MM.1S (cell line): ENCODE results near the gene TNK2.

Source experiments
- EZH2phosphoT487 ChIP-seq: fragments of 300-600 bp; sonication (generic); IDR thresholded peaks from 2 replicates; pipeline ENCODE4 v1.6.1; 2018; ENCODE audit warnings: antibody characterized with exemption, low read length
- TF ChIP-seq, protein P1 (sequence below): fragments of 300-600 bp; sonication (generic); IDR thresholded peaks from 2 replicates; pipeline ENCODE4 v1.5.1; 2016; ENCODE audit warnings: antibody characterized with exemption, low read length, mixed read lengths

- TF ChIP-seq, protein P1, sequence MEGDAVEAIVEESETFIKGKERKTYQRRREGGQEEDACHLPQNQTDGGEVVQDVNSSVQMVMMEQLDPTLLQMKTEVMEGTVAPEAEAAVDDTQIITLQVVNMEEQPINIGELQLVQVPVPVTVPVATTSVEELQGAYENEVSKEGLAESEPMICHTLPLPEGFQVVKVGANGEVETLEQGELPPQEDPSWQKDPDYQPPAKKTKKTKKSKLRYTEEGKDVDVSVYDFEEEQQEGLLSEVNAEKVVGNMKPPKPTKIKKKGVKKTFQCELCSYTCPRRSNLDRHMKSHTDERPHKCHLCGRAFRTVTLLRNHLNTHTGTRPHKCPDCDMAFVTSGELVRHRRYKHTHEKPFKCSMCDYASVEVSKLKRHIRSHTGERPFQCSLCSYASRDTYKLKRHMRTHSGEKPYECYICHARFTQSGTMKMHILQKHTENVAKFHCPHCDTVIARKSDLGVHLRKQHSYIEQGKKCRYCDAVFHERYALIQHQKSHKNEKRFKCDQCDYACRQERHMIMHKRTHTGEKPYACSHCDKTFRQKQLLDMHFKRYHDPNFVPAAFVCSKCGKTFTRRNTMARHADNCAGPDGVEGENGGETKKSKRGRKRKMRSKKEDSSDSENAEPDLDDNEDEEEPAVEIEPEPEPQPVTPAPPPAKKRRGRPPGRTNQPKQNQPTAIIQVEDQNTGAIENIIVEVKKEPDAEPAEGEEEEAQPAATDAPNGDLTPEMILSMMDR: no peak
- no peak for TF ChIP-seq EZH2phosphoT487
Observed at GRCh38 chr3:195887670-195888069, 20.7 kb downstream of the TNK2 start.
